Hepatocyte (in vitro differentiated cells): ENCODE results near the gene BTC.

Experiments used
- CTCF ChIP-seq: fragments of 200-600 bp; sonication (generic); IDR thresholded peaks from 2 replicates; pipeline ENCODE4 v1.5.1; 2016; ENCODE audit warnings: antibody characterized with exemption, mild to moderate bottlenecking; ENCODE audit not compliant: poor library complexity
- EZH2 ChIP-seq: fragments of 200-600 bp; sonication (generic); IDR thresholded peaks from 2 replicates; pipeline ENCODE4 v1.6.1; 2016; ENCODE audit warnings: antibody characterized with exemption, mild to moderate bottlenecking, borderline replicate concordance

DNA sequence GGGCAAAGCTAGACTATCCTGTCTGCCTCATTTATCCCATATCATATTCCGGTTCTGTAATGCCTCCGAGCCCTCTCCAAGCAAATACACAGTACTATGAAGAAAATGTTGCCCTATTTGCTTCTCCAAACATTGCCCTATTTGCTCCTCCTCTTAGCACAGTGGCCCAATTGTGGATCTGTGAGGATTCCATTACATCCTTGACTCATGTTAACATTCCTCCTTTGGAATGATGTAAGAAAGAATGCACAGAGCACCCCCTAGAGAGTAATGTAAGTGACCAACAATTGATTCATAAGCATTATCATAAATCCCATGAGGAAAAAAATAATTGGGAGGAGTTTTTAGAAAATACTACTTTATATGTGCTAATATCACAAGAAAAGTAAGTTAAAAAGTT is 11.3 kb upstream of the BTC start:
- no peak for TF ChIP-seq EZH2
- no peak for TF ChIP-seq CTCF
